HG03159 (cell line): ENCODE results near the gene TXNRD2.

Experiments
- ATAC-seq: cut with Tn5 transposase; IDR thresholded peaks from one replicate; pipeline ENCODE4 v1.9.1; 2021; ENCODE audit warnings: mild to moderate bottlenecking, moderate library complexity; ENCODE audit not compliant: unreplicated experiment

TXNRD2 gene

GRCh38 chr22:19967850-19968449 lies 26.3 kb upstream of the TXNRD2 start:
- no peak for ATAC-seq

DNA sequence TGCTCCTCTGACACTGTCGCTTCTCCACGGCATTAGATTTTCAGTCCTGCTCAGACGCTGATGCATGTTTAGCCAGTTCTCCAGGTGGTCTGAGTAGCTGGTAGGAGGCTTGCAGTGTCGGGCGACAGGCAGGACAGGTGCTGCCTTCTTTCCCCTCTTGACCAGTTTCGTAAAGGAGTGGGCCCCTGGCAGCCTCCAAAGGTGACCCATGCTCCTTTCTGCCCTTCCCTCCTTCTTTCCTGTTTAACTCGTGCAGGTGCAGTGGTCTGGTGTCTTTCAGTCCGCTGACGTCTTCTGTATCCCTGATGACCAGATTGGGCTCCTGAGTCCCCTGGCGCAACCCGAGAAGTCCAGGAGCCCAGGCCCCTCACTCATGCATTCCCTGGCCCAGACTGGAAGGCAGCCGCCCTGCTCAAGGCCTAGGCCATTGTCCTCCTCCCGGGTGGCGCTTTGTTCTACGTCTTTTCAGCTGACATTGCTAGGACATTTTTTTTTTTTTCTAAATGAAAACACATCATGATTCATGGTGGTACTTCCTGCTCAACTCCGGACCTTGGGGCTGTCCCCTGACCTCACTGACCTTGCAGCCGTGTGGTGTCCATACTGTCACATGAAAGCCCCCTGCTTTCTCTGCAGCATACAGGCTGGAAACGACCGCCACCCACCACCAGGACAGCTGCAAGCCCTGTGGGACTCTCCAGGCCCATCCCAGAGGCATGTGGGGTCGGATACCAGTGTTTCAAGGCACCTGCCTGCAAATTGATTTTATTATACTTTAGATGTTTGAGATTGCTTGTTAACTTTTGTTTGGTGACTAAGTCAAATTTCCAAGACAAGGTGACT lies 25.5 kb upstream of the TXNRD2 start:
- no peak for ATAC-seq

DNA sequence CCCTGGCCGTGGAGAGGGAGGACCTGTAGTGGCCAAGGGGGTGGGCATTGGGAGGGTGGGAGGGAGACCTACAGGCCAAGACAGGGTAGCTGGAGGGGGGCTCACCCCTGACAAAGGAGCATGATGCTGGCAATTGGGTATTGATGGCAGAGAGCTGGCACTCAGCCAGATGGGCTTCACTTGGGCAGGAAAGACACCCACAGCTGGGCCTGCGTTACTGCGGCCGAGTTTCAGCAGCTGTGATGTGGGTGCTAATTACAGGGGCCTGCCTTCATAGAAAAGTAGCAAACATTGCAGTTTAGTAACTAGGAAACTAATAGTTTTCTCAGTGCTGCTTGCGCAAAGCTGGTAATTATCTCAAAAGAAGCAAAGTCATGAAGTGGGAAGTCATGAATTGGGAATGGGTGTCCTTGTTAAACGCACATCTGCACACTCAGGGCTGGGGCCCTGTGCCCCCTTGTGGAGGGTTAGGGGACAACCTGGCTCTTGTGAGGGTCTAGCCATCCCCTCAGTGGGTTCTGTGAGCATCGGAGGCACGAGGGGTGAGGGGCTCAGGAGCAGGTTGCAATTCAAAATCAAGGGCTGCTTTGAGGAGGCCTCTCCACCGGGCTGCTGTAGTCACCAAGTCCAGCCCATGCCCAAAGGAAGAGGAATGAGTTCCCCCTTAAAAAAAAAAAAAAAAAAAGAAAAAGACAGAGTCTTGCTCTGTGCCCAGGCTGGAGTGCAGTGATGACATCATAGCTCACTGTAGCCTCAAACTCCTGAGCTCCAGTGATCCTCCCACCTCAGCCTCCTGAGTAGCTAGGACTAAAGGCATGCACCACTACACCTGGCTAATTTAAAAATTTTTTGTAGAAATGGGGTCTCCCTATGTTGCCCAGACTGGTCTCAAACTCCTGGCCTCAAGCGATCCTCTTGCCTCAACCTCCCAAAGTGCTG lies 24.4 kb upstream of the TXNRD2 start:
- ATAC-seq, result no peak

- ATAC-seq, result no peak
Observed at GRCh38 chr22:19964701-19965386, 23.2 kb upstream of the TXNRD2 start.

DNA sequence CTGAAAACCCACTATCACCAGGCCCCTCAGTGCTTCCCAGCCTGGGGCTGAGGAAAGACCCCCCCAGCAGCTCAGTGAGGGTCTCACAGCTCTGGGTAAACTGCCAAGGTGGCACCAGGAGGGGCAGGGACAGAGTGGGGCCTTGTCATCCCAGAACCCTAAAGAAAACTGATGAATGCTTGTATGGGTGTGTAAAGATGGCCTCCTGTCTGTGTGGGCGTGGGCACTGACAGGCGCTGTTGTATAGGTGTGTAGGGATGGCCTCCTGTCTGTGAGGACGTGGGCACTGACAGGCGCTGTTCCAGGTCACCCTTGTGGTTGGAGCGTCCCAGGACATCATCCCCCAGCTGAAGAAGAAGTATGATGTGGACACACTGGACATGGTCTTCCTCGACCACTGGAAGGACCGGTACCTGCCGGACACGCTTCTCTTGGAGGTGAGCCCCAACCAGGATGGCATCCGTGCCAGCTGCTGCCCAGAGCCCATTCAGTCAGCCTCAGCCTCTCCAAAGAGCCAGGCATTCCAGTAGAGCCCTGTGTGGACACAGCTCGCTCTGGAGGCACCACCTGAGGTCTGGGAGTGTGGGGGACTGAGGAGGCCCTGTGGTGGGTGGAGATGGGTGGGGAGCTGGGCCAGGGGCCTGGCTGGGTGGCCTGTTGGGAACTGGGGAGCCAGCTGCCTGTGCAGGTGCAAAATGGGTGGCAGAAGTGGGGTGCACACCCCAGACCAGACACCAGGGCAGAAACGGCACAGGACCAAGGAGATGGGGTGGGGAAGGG lies 22.4 kb upstream of the TXNRD2 start:
- no peak for ATAC-seq

GRCh38 chr22:19962909-19963806 lies 21.5 kb upstream of the TXNRD2 start:
- ATAC-seq, result no peak

DNA sequence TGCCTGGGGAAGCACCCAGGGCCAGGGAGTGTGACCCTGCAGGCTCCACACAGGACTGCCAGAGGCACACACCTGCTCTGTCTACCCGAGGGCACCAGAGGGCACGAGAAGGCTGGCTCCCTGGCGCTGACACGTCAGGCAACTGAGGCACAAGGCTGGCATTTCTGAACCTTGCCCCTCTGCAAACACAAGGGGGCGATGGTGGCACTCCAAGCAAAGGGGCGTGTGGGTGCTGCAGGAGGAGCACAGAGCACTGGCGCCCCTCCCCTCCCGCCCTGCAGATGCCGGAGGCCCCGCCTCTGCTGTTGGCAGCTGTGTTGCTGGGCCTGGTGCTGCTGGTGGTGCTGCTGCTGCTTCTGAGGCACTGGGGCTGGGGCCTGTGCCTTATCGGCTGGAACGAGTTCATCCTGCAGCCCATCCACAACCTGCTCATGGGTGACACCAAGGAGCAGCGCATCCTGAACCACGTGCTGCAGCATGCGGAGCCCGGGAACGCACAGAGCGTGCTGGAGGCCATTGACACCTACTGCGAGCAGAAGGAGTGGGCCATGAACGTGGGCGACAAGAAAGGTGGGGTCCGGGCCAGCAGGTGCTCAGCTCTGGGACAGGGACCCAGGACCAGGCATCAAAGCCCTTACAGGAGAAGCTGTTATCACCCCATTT lies 20.8 kb upstream of the TXNRD2 start:
- ATAC-seq, result no peak

DNA sequence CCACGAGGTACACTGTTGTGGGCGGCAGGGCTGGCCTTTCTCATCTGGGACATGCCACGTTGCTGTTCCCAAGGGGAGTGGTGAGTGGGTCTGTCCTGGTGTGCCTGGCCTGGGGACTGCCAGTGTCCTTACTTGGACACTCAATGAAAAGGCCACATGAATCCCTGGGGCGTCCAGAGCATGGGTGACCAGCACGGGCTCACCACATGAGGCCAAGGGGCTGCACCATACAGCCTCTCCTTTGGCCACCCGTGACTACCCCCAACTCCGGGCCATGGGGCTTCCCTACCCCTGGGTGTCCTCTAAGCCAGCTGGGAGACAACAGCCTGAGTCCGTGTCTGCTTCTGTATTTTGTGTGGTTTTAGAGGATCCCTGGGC lies 20.2 kb upstream of the TXNRD2 start:
- no peak for ATAC-seq

GRCh38 chr22:19961201-19961580 lies 19.6 kb upstream of the TXNRD2 start:
- no peak for ATAC-seq

DNA sequence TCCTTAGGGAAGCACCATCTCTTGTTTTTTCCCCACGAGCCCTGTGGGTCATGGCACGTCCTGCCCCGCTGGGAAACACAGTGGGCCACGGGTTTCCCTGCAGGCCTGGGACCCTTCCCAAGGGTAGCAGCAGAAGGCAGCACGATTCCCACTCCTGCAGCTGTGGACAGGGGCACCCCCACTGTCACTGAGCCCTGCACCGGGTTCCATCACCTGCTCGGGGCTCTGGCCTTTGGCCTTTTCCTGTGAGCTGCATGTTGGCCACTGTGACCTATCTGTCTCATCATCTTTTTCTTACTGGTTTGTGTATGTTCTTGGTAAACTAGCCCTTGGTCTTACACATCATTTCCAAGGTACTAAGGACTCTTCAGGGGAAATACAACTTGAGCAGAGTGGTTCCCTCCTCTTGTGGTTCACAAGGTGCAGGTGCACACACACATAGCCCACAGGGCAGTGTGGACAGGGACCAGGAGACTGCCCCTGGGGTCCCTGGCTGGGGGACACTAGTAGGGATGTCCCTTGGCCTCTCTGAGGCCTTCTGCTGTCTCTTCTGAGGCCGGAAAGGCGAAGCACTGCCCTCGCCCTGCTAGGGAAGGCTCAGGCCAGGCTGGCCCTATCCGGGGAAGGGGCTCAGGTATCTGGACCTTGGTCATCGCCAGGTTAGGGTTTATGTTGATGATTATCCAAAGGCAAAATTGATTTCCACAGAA lies 19.0 kb upstream of the TXNRD2 start:
- ATAC-seq, result no peak

- ATAC-seq, result no peak
Observed at GRCh38 chr22:19959587-19960490, 18.2 kb upstream of the TXNRD2 start.

DNA sequence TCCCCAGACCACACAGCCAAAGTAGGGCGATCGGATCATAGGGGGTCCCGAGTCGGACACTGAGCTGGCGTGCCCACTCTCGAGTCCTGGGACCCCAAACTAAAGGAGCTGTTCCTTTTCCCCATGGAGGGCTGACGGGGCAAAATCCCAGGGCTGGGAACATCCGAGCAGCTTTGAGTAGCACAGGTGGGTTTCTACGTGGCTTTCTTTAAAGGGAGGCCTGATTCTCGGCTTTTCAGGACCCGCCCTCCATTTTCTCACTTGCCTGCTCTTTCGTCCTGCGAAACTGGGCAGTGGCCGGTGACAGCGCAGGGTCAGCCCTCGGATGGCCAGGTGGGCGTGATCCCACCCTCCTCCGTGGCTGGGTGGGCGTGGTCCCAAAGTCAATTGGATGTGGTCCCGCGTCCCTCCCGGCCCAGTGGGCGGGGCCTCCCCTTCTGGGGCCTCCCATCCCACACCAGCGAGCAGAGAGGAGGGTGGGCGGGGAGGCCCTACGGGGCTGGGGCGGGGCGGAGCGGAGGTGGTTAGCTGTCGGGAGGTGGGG lies 17.5 kb upstream of the TXNRD2 start:
- ATAC-seq, result no peak

DNA sequence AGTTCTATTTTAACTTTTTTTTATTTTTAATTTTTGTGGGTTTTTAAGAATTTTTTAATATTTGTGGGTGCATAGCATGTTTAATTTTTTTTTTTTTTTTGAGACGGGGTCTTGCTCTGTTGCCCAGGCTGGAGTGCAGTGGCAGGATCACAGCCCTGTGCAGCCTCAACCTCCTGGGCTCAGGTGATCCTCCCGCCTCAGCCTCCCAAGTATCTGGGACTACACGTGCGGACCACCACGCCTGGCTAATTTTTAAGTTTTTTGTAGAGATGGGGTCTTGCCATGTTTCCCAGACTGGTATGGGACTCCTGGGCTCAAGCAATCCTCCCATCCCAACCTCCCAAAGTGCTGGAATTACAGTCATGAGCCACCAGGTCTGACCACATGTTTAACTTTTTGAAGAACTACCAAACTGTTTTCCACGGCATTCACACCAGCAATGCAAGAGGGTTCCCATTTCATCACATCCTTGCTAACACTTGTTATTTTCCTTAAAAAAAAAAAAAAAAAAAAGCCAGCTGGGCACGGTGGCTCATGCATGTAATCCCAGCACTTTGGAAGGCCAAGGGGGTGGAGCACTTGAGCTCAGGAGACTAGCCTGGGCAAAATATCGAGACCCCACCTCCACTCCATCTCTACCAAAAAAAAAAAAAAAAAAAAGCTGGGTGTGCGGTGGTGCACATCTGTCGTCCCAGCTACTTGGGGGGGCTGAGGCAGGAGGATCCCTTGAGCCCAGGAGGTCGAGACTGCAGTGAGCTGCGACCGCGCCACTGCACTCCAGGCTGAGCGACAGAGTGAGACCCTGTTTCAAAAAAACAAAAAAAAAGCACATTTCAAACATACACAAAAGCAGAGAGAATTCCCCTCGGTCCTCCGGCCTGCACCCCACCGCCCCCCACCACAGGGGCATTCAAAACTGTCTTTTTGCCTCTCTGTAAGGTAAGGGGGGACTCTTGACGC lies 16.7 kb upstream of the TXNRD2 start:
- ATAC-seq, result no peak

- ATAC-seq, result no peak
Observed at GRCh38 chr22:19957445-19957844, 15.8 kb upstream of the TXNRD2 start.

- no peak for ATAC-seq
Observed at GRCh38 chr22:19955241-19956128, 13.9 kb upstream of the TXNRD2 start.
